GM19023 (cell line): ENCODE data around the gene TCF12.
"Not testable (repeated sequence)": the region's sequence is repeated elsewhere in the genome, so short reads cannot be mapped to it uniquely, and the experiment has no call there.

ENCODE experiments used
- ATAC-seq: cut with Tn5 transposase; IDR thresholded peaks from one replicate; pipeline ENCODE4 v1.9.1; 2021; ENCODE audit warnings: mild to moderate bottlenecking, moderate library complexity; ENCODE audit not compliant: unreplicated experiment

Gene TCF12

DNA sequence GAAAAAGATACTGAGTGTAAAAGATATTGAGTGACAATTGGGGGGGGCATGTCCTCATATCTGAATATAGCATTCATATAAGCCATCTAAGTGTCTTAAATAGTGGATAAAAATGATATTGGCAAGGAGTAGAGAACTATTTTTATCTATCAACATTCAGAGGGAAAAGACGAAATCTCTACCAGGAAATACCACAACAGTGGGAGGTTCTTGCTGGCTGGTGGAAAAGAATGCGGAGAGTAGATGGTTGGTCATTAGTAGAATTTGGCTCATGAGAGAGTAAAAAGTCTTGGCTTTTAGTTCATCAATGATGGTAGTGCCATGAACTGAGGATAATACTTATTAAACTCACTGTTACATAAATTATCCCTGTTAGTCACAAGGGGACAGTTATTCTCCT, 4.8 kb upstream of the TCF12 start:
- no peak for ATAC-seq

DNA sequence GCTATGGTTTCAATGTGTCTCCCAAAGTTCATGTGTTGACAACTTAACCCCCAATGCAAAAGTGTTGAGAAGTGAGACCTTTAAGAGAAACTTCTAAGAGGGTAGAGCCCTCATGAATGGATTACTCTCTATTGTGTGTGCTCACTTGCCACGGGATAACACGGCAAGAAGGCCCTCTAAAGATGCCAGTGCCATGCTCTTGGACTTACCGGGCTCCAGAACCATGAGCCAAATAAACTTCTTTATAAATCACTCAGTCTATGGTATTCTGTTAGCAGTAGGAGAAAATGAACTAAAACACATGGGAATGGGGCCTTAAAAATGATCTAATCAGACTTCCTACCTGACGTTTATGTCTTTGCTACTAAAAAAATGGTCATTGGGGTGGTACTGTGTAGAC, 2.6 kb upstream of the TCF12 start:
- no peak for ATAC-seq

DNA sequence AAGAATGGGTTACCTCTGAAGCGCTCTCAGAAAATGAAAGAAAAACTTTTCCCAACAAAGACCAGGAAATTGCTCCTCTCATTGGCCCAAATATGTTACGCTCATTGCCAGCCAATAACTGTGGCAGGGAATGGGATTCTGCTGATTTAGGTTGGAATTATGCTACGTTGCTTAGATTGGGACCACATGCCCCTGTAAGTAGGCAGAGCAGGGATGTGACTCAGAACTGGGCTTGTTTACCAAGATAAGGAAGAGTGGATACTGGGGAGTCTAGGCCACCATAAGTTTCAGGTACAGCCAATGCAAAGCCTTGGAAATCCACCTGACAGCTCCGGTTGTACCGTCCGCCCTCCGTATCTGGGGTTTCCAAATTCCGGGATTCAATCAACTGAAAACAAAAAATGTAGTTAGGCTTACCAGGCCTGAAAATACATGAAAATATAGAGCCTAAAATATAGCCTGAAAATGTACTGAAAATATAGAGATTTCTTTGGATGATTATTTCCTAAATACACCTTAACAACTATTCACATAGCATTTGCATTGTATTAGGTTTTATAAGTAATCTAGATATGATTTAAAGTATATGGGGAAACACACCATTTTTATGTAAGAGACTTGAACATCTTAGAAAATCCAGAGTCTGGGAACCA, 1.5 kb upstream of the TCF12 start:
- ATAC-seq, result no peak

DNA sequence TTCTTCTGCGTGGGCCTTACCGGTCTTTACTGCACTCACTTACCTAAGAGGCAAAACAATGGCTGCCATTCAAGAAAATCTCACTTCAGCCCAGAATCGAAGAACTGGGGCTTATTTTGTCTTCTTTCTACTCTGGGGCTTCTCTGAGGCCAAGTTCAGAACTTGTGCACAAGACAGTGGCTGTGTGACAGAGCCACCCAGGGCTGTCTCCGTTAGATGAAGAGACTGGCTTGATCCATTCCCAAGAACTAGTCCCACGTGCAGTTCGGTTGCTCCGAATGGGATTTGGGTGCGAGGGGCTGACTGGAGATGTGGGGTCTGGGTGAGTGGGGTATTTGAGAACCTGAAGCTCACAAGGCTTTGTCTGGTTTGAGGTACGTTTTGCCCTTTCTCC, 795 bp upstream of the TCF12 start:
- peak; percentile 4 for ATAC-seq

DNA sequence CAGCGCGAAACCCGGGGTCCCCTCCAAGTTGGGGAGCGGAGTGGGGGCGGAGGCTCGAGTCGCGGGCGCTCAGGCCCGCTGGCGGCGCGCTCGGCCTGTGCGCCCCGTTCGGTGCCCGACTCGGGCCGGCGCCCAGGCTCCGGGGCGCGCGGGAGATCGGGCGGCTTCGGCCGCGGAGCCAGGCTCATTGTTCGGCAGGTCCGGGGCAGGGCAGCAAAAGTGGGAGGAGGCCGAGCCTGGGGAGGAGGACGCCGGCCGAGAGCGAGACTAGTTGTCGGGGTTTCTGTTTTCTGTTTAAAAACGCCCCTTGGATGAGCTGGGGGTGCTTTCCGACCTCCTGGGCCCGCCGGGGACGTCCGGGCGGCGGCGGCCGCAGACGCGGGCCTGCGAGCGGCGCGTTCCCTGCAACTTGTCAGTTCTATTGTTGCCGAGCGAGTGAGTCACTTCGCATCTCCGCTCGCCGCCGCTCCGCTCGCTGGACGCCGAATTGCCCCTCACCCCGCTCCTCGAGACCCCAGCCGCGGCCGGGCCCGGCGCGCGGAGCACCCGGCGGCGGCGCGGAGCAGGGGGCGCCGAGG, 676 bp downstream of the TCF12 start:
- peak; percentile 30 for ATAC-seq

- peak; percentile 17 for ATAC-seq
Measured at GRCh38 chr15:56919609-56920366, 1.3 kb downstream of the TCF12 start.

DNA sequence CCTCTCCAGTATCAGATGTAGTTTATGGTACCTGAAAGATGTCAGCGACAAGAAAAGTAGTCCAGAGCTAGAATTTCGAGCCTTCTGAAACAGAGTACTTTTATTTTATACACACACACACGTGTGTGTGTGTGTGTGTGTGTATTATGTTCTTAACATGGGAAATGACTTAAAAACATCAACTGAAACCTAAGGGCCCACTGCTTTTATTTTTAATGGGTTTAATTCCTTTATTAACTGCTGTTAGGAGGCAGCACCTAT, 1.9 kb downstream of the TCF12 start:
- no peak for ATAC-seq

GRCh38 chr15:56923174-56923591, 4.7 kb downstream of the TCF12 start:
- ATAC-seq, result no peak

GRCh38 chr15:56927816-56928215, 9.4 kb downstream of the TCF12 start:
- ATAC-seq, result no peak

DNA sequence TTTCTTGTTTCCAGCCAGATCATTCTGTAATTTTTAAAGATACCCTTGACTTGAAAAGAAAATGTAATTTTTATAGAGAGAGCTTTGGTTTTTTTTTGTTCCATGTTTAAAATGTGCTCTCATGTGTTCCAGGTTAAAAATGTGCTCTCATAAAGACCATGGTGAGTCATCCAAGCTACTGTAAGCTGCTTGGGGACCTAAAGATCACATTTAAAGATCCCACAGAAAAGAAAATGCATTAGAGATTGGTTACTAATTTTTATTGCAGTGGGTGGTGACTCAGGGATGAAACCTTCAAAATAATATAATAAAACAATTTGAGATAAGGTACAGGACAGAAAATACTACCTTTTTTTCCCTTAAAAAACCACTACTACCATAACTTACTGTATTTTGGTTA, 11.0 kb downstream of the TCF12 start:
- ATAC-seq, result no peak

- ATAC-seq, result no peak
Measured at GRCh38 chr15:56929933-56930332, 11.5 kb downstream of the TCF12 start.

- ATAC-seq, result no peak
Measured at GRCh38 chr15:56930669-56931313, 12.3 kb downstream of the TCF12 start.

DNA sequence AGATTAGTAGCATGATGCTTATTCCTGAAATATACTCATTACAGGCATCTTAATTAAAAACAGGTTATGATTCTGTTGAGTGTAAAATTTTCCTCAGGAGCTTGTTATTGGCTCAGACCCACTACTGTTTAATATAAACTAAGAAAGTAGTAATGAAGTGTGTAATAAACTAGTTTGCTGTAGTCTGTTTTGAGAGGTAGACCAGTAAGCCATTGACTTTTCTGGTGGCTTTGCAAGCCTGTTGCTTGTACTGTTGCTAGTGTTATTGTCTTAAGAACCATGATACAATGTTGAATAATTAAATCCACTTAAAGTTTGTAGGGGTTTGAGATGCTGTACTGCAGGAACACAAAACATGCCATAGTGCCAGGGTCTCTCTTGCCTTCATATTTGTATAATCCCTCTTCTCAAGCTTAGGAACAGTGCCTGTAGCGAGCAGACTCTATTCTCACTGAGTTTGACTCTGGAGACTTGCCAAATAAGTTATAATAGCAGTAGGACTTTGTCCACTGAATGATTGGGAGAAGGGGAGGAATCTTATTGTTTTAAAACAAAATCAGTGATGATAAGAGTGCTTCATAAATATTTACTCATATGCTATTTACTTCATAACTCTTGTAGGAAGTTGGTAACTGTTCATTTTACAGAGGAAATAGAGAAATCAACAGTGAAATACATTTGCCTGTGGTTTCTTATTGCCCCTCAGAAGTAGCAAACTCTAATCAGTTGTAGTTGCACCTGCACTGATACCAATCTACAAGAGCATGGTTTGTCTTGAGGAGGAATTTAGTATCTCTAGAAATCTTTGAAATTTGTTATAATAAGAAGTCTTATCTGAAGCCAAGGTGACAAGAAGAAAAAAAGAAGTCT, 13.4 kb downstream of the TCF12 start:
- ATAC-seq, result no peak

DNA sequence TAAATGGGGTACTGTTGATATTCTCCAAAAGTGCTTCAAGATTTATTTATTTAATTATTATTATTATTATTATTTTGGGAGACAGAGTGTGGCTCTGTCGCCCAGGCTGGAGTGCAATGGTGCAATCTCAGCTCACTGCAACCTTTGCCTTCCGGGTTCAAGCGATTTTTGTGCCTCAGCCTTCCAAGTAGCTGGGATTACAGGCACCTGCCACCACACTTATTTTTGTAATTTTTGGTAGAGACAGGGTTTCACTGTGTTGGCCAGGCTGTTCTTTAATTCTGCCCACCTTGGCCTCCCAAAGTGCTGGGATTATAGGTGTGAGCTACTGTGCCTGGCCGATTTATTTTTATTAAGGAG, 14.0 kb downstream of the TCF12 start:
- not testable (repeated sequence) for ATAC-seq

DNA sequence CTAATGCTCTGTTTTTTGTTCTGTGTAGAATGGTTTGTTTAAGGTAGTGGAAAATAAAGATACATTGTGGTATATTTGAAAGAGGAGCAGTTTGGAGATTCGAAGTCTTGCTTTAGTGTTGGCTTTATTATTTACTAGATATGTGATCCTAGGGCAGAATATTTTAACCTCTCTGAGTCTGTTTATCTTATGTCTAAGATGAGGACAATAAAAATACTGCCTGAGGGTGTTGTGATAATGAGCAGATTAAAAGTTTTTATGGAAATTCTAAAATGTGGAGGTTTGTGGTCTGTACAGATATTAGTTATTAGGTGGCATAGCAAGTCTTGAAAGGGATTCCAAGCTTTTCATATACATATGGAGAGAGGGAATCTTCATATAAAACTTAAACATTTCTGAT, 15.0 kb downstream of the TCF12 start:
- ATAC-seq, result no peak

- ATAC-seq, result no peak
Measured at GRCh38 chr15:56933811-56934210, 15.4 kb downstream of the TCF12 start.

- ATAC-seq, result no peak
Measured at GRCh38 chr15:56934269-56934668, 15.8 kb downstream of the TCF12 start.

DNA sequence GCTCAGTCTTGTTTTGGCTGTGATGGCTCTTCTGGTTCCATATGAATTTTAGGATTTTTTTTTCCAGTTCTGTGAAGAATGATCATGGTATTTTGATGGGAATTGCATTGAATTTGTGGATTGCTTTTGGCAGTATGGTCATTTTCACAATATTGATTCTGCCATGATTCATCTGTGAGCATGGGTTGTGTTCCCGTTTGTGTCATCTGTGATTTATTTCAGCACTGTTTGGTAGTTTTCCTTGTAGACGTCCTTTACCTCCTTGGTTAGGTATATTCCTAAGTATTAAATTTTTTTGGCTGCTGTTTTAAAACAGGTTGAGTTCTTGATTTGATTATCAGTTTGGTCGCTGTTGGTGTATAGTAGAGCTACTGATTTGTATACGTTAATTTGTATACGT, 18.5 kb downstream of the TCF12 start:
- ATAC-seq, result no peak

- no peak for ATAC-seq
Measured at GRCh38 chr15:56939257-56939656, 20.8 kb downstream of the TCF12 start.

DNA sequence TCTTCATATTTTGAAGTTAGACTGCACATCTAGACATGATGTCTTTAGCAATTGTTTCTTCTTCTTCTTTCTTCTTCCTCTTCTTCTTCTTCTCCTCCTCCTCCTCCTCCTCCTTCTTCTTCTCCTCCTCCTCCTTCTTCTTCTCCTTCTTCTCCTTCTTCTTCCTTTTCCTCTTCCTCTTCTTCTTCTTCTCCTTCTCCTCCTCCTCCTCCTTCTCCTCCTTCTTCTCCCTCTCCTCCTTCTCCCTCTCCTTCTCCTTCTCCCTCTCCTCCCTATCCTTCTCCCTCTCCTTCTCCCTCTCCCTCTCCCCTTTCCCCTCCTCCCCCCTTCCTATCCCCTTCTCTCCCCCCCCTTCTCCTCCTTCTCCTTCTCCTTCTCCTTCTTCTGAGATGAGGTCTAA, 21.9 kb downstream of the TCF12 start:
- no peak for ATAC-seq

DNA sequence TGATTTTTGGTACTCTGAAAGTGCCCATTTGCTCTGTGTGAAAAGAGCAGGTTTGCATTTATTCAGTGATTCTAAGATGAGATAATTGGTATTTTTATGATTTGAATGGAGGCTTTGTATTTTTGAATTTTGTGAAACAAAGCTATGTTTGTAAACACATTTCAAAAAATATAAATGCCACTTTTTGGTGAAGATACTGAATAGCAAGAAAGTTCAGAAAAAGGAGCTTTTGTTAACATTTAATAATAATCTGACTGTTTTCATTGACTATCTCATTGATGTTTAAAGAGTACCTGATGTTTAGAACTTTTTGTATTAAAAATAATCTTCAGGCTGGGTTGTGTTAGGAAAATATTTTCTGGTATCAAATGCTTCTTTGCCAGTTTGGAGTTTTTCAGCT, 23.7 kb downstream of the TCF12 start:
- no peak for ATAC-seq
